ENCODE measurements around the gene RAP1A. TPM values are rescaled to one million over a fixed set of nuclear protein-coding genes. Genes with fewer than 3 reads are reported as not detected.

RAP1A gene
- total RNA-seq, 1 experiment from 2014 or later, result 50.9 TPM

DNA sequence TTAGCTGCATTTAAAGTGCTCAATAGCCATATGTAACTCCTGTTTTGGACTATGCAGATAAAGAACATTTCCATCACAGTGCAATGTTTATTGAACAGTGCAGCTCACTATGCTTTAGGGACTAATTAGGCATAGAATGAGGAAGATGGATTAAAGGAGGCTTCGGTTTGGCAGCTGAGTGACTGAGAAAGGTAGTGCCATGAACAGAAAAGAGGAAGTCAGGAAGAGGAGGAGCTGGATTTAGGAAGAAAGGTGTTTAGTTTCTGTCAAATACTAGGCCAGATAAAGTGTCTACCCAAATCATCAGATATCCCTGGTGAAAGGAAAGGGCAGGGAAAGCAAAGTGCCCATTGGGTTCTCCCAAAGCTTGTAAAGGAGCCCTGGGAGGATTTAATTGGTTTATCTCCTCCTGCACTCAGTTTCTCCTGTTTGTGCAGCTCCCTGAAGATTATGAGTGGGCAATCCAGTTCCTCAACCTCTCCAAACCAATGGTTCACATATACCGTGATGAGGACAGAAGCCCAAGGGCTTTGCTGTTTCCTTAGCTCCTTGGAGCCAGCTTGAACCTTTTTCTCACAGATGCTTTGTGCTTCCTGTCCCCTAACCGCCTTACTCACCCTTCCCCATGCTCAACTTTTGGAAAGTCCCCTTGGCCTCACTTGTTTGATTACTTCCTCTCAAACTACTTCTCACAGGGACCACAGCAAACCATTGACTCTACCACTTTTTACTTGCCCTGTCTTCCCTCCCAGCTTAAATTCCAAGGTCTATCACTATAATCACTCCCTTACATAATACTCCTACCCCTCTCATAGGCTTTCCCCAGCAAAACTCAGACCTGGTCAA, 3.5 kb upstream of the RAP1A start:
- CTCF ChIA-PET, result no interaction called here

DNA sequence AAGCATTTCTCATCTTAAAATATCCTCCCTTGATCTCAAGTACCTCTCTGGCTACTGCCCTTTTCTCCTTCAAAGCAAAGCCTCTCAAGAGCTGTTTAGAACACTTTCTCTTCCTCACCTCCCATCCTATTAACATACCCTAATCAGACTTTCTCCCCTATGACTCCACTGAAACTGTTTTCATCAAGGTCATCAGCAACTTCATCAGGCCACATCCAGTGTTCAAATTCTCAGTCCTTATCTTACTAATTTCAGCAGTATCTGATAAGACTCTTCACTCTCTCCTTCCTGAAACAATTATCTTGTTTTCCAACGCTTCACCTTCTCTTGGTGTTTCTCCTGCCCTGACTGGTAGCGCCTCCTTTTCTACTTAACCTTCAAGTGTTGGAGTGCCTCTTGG, 1.5 kb upstream of the RAP1A start:
- H3K4me1 ChIP-seq (ENCODE audit: insufficient read depth, low read length, poor library complexity, severe bottlenecking), result no peaks in the 10 kb centered on the region
- intact Hi-C loops (cut with micrococcal nuclease; ENCODE audit: unreplicated experiment), result no loop called here
- H3K27me3 ChIP-seq (replicated peaks; ENCODE audit: insufficient read depth, low read depth, low read length, poor library complexity), result no peaks in the 10 kb centered on the region
- H3K4me3 ChIP-seq (ENCODE audit: low read depth, low read length, poor library complexity, severe bottlenecking), result no peak overlapping the region
- no peak for DNase-seq (ENCODE audit: low spot score)
- ChIA-PET CTCF (no interaction called here), POLR2A (ENCODE audit: low non-redundant PET) (no interaction called here)
- no TSS peak for BruUV-seq (replicated peaks)
- H3K36me3 ChIP-seq (ENCODE audit: insufficient read depth, low read length, poor library complexity, severe bottlenecking), result no peaks in the 10 kb centered on the region
- H3K9me3 ChIP-seq (ENCODE audit: low read depth, low read length, poor library complexity, severe bottlenecking), result no peaks in the 10 kb centered on the region
- no peak for TF ChIP-seq EZH2 (IDR thresholded peaks at IDR 0.05; ENCODE audit: borderline replicate concordance, low read depth, low read length, poor library complexity, severe bottlenecking)
- TF ChIP-seq, protein P1, sequence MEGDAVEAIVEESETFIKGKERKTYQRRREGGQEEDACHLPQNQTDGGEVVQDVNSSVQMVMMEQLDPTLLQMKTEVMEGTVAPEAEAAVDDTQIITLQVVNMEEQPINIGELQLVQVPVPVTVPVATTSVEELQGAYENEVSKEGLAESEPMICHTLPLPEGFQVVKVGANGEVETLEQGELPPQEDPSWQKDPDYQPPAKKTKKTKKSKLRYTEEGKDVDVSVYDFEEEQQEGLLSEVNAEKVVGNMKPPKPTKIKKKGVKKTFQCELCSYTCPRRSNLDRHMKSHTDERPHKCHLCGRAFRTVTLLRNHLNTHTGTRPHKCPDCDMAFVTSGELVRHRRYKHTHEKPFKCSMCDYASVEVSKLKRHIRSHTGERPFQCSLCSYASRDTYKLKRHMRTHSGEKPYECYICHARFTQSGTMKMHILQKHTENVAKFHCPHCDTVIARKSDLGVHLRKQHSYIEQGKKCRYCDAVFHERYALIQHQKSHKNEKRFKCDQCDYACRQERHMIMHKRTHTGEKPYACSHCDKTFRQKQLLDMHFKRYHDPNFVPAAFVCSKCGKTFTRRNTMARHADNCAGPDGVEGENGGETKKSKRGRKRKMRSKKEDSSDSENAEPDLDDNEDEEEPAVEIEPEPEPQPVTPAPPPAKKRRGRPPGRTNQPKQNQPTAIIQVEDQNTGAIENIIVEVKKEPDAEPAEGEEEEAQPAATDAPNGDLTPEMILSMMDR (conservative IDR thresholded peaks at IDR 0.05; ENCODE audit: low read depth, low read length), result no peak
- no peak overlapping the region for H3K27ac ChIP-seq (ENCODE audit: low read depth, low read length, poor library complexity, severe bottlenecking)

More for the DNA sequence above, 3.5 kb upstream of the RAP1A start:
- POLR2A ChIA-PET (ENCODE audit: low non-redundant PET), result interaction anchor here (0.6 kb wide), 1 partner anchor 64 kb away, joined by 10 read pairs; no protein-coding TSS in a partner anchor
- intact Hi-C loops (cut with micrococcal nuclease; ENCODE audit: unreplicated experiment), result no loop called here
- H3K4me3 ChIP-seq (ENCODE audit: low read depth, low read length, poor library complexity, severe bottlenecking), result no peak overlapping the region
- H3K27me3 ChIP-seq (replicated peaks; ENCODE audit: insufficient read depth, low read depth, low read length, poor library complexity), result no peaks in the 10 kb centered on the region
- TF ChIP-seq EZH2 (IDR thresholded peaks at IDR 0.05; ENCODE audit: borderline replicate concordance, low read depth, low read length, poor library complexity, severe bottlenecking), result no peak
- TF ChIP-seq, protein P1 (conservative IDR thresholded peaks at IDR 0.05; ENCODE audit: low read depth, low read length), result no peak
- H3K36me3 ChIP-seq (ENCODE audit: insufficient read depth, low read length, poor library complexity, severe bottlenecking), result no peaks in the 10 kb centered on the region
- H3K4me1 ChIP-seq (ENCODE audit: insufficient read depth, low read length, poor library complexity, severe bottlenecking), result peaks cover under 1% of the 10 kb centered on the region
- BruUV-seq (replicated peaks), result no TSS peak
- H3K9me3 ChIP-seq (ENCODE audit: low read depth, low read length, poor library complexity, severe bottlenecking), result no peaks in the 10 kb centered on the region
- no peak overlapping the region for H3K27ac ChIP-seq (ENCODE audit: low read depth, low read length, poor library complexity, severe bottlenecking)
- no peak for DNase-seq (ENCODE audit: low spot score)

DNA sequence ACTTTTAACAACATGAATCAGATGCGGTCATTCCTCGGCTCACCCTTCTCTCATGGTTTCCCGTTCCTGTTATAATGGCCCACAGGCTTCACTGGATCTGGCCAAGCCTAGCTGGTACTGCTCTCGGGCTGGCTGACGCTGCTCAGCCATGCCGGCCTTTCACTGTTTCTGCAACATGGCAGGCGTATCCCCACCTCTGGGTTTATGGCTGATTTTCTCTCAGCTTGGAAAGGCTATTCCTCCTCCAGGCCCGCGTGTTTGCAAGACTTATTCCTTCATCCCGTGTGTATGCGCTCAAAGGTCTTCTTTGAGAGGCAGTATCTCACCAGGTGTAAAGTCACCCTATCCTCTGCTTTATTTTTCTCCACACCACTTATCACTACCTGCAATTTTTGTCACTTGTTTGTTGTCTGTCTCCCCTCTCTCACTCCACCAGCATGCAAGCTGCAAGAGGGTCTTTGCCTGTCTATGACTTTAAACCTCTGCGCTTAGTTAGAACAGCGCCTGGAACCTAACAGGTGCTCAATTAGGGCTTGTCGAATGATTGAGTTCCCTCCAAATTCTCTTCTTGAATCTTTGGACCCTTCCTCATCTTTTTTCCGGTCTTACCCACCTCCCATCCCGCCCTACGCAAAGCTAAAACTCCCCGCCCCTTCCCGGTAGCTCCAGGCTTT, 491 bp upstream of the RAP1A start:
- no TSS peak for BruUV-seq (replicated peaks)
- H3K36me3 ChIP-seq (ENCODE audit: insufficient read depth, low read length, poor library complexity, severe bottlenecking), result no peaks in the 10 kb centered on the region
- DNase-seq (ENCODE audit: low spot score), result no peak
- no peaks in the 10 kb centered on the region for H3K27me3 ChIP-seq (replicated peaks; ENCODE audit: insufficient read depth, low read depth, low read length, poor library complexity)
- H3K4me1 ChIP-seq (ENCODE audit: insufficient read depth, low read length, poor library complexity, severe bottlenecking), result no peaks in the 10 kb centered on the region
- intact Hi-C loops (cut with micrococcal nuclease; ENCODE audit: unreplicated experiment), result no loop called here
- no peaks in the 10 kb centered on the region for H3K9me3 ChIP-seq (ENCODE audit: low read depth, low read length, poor library complexity, severe bottlenecking)
- H3K4me3 ChIP-seq (ENCODE audit: low read depth, low read length, poor library complexity, severe bottlenecking), result peak overlapping the region; percentile 92
- CTCF ChIA-PET, result interaction anchor here (0.5 to 0.6 kb wide), 3 partner anchors 12 to 71 kb away, joined by 3 to 4 read pairs (median 3); no protein-coding TSS in a partner anchor
- TF ChIP-seq EZH2 (IDR thresholded peaks at IDR 0.05; ENCODE audit: borderline replicate concordance, low read depth, low read length, poor library complexity, severe bottlenecking), result no peak
- TF ChIP-seq, protein P1 (conservative IDR thresholded peaks at IDR 0.05; ENCODE audit: low read depth, low read length), result no peak
- POLR2A ChIA-PET (ENCODE audit: low non-redundant PET), result interaction anchor here (0.6 to 0.8 kb wide), 2 partner anchors 83 to 173 kb away, joined by 3 to 14 read pairs; no protein-coding TSS in a partner anchor
- H3K27ac ChIP-seq (ENCODE audit: low read depth, low read length, poor library complexity, severe bottlenecking), result peak overlapping the region; percentile 75

Data from A673 (cell line).